DMS153 treated with DMSO at 0.1 percent for 48 hours (cell line): ENCODE data around the gene DUOX2.
"Not testable (repeated sequence)": the region's sequence is repeated elsewhere in the genome, so short reads cannot be mapped to it uniquely, and the experiment has no call there.

Experiments used
- DNase-seq: peaks from one replicate; lab custom pipeline; 2025; ENCODE audit not compliant: unreplicated experiment; lab: John Stamatoyannopoulos, UW

The DUOX2 gene

GRCh38 chr15:45139770-45140169 is 25.8 kb upstream of the DUOX2 start:
- DNase-seq = no peak

DNA sequence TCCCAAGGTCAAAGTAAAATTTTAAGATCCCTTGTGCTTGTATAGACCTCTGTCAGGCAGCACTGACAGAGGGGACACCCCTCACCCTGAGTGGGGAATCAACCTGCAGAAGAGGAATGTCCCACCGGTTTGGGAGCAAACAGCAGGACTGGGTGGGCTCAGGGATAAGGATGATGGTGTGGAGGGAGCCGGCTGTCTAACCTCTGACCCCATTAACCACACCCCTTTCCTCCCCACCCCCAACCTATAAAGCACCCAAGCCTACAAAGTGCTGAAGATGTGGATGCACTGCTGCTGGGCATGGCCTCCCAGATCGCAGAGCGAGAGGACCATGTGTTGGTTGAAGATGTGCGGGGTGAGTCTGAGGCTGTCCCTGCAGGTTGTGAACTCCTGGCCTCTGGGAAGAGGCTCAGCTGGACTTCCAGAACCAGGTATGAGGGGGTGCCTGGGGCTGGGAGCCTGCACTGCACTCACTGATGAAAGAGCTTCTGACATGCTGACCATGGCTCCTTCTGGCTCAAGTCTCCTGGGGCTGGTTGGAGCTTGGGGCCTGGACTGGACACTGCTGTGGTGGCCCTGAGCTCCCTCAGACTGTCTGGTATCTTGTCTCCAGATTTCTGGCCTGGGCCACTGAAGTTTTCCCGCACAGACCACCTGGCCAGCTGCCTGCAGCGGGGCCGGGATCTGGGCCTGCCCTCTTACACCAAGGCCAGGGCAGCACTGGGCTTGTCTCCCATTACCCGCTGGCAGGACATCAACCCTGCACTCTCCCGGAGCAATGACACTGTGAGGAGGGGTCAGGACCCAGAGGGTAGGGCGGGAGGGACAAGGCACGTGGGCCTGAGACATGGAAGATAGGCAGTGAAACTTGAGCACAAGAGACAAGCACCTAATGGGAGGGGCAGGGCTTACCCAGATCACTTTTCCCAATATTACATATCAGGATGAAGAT is 25.1 kb upstream of the DUOX2 start:
- DNase-seq = no peak

GRCh38 chr15:45137703-45138102 is 23.7 kb upstream of the DUOX2 start:
- DNase-seq = no peak

- no peak for DNase-seq
Measured at GRCh38 chr15:45136378-45136764, 22.4 kb upstream of the DUOX2 start.

GRCh38 chr15:45135705-45136377 is 21.9 kb upstream of the DUOX2 start:
- DNase-seq = not testable (repeated sequence)

- DNase-seq = no peak
Measured at GRCh38 chr15:45134682-45135604, 21.0 kb upstream of the DUOX2 start.

- no peak for DNase-seq
Measured at GRCh38 chr15:45134046-45134445, 20.1 kb upstream of the DUOX2 start.

GRCh38 chr15:45133561-45133920 is 19.6 kb upstream of the DUOX2 start:
- DNase-seq = no peak

DNA sequence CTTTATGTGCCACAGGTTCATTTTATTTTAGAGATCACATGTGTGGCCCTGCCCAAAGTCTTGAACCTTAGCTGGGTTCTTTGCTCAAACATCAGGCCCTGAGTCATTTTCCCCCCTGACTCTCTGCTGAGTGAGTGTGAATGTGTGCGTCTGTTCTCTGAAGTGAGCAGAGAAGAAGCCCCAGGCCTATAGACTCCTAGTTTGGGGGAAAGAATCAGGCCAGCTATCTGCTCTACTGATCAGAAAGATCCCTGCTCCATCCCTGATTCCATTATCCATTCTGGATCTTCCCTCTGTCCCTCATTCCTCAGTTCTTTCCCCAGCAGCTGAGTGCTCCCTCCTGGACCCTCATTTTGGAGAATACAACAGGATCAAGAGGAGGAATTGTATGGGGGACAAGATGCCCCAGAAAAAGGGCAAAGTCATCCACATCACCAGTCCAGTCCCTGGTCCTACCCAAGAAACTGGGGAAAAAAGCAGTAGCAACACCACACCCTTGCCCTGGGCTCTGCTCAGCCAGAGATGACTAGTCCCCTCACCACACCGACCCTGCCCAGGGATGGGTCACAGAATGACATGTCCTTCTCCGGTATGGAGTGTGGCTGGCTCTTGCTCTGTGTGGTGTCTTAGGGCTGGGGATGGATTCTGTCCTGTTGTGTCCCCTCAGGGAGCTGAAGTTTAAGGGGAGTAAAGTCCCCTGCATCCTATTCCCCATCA is 19.0 kb upstream of the DUOX2 start:
- no peak for DNase-seq

DNA sequence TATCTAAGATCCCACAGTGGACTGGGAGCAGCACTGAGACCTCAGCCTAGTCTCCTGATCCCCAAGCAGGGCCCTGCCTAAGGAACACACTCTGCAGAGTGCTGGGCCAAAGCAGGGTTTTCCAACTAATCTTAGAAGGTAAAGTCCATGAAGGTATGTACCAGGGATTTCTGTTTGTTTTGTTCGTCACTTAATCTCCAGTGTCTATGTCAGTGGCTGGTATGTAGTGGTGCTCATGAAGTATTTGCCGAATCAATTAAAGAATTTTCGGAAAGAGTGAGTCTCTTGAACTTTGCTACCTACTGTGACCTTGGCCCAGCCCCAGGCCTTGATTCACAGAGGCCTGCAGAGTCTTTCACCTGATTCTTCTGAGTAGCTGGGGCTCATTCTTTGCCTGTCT is 17.5 kb upstream of the DUOX2 start:
- no peak for DNase-seq

GRCh38 chr15:45130291-45131000 is 16.5 kb upstream of the DUOX2 start:
- DNase-seq = no peak

DNA sequence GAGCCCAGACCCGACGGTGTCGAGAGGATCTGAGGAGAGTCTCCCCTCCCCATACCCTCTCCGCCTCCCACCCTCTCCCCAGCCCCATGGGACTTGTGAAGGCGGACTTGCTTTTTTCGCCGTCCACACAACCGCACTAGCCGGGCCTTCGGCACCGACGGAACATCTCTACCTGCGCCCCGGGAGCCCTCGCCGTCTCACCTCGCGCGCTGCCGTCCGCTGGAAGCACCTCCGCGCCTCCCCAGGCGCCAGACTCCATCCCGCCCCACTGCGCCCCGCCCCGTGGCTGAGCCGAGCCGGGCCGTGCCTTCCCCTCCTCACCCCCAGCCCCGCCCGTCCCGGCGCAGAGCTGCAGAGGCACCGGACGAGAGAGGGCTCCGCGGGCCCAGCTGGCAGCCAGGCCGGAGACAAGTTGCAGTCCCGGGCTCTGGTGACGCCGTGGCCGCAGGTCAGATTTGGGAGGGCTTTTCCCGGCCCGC is 15.7 kb upstream of the DUOX2 start, which contains the start of the genes DUOX1 and DUOXA1:
Gene DUOX1, plus strand, starts transcription at position 344 of the 479 bp plus-strand sequence. CDS start 1,973 bp downstream, outside the sequence.
Gene DUOXA1, minus strand, starts transcription at position 229 of the 479 bp plus-strand sequence. CDS start 6,865 bp downstream, outside the sequence.
- no peak for DNase-seq

GRCh38 chr15:45128971-45129639 is 15.1 kb upstream of the DUOX2 start:
- DNase-seq = no peak

GRCh38 chr15:45126535-45127158 is 12.7 kb upstream of the DUOX2 start:
- no peak for DNase-seq

GRCh38 chr15:45123397-45123796 is 9.4 kb upstream of the DUOX2 start:
- DNase-seq = no peak

- DNase-seq = no peak
Measured at GRCh38 chr15:45122719-45123118, 8.7 kb upstream of the DUOX2 start.

DNA sequence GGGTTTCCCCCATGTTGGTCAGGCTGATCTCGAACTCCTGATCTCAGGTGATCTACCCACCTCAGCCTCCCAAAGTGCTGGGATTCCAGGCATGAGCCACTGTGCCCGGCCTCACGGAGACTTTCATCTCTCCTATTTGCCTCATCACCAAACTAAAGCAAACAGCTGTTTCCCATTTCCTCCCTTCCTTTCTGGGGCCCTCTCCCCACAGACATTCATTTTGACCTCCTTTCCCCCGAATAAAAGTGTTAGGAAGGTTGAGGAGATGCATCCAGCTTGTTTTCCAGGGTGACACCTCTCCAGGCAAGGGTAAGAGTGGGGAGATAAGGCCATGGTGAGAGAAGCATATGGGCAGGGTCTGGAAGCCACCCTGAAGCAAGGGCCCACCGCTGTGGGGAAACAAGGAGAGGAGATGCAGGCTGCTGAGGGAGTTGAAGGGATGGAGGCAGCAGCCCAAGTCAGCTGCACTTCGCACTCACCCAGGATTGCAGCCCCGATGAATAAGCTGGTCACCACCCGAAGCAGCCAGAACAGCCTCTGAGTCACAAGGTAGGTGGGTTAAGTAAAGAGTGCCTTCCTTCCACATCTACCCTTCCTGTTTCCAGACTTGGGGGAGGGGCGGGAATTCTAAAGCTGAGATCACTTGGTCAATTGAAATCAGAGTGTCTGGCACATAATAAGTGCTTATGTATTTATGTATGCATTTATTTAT is 7.9 kb upstream of the DUOX2 start:
- DNase-seq = no peak

DNA sequence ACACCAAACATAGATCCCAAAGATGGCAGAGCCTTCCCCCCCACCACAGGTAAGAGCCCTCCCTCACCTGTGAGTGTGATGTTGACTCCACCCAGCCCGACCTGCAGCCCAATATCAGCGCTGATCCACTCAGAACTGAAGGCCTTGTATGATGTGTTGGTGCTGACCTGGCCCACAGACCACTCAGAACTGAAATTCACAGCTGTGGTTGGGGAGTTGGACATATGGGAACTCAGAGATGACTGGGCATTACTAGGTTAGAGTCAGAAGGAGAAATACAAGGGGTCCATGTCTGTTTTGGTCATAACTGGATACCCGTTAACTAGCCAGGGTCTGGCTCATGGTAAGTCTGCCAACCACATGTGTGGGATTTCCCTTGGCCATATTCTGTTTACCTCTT is 7.0 kb upstream of the DUOX2 start:
- no peak for DNase-seq
